AML-193 (cell line): ENCODE results near the gene C3orf70.

Experiments
- DNase-seq, 2 experiments: peaks; one replicate each; lab custom pipeline; 2025; lab: John Stamatoyannopoulos, UW

Gene C3orf70

DNA sequence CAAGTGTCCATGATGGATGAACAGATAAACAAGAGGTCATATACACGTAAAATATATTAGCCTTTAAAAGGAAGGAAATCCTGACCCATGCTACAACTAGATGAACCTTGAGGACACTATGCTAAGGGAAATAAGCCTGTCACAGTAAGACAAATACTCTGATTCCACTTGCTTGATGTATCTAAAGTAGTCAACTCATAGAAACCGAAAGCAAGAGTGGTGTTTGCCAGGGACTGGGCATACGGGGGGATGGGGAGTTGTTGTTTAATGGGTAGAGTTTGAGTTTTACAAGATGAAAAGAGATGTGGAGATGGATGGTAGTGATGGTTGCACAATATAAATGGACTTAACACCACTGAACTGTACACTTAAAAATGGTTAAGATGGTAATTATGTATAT lies 65.4 kb downstream of the C3orf70 start:
- no peak for DNase-seq

DNA sequence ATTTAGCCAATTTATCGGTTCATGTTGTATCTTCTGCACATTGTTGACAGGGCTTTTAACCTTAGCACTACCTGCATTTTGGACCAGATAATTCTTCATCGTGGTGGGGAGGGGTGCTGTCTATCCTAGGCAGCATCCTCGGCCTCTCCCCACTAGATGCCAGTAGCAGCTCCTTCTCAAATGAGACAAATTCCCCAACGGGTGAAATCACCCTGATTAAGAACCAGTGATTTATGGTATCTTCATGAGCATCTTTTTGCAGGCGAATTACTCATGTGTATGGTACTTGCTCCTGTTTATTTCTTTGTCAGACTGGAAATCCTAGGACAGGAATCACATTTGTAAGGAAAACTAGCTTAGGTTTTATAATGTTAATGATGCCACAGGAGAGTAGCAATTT lies 68.0 kb downstream of the C3orf70 start:
- DNase-seq, result no peak

DNA sequence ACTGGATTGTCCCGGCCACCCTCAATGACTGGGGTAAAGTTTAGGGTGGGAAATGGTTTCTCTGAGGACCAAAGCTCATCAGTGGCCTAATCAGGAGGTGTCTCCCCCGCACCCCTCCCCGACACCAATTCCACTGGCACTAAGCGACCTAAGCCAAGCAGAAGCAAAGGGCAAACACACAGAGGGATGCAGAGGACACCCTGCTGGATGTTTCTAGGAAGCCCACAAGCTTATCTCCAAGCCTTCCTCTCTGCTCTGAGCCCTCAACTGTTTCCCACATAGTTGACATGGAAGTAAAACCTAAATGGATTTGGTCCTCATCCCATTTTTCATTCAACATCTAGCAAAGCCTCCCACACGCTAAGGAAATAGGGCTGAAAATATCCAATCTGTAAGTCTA lies 68.5 kb downstream of the C3orf70 start:
- DNase-seq, result no peak

DNA sequence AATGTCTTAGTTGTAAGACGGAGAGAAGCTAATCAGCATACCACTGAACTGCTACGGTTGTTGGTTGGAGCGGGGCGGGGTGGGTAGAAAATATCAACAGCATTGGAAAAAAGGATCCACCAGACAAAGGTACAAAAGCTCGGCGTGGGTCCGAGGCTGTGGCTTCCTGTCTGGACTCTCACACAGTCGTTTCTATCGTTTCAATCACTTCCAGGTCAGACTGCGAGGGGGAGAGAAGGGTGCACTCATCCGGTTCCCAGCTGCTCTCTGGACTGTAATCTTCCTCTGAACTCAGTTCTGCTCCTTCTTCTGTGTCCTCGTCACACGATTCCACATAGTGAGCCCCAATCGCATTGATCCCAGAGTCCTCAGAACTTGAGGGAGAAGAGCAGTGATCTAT lies 70.0 kb downstream of the C3orf70 start:
- DNase-seq, result no peak

DNA sequence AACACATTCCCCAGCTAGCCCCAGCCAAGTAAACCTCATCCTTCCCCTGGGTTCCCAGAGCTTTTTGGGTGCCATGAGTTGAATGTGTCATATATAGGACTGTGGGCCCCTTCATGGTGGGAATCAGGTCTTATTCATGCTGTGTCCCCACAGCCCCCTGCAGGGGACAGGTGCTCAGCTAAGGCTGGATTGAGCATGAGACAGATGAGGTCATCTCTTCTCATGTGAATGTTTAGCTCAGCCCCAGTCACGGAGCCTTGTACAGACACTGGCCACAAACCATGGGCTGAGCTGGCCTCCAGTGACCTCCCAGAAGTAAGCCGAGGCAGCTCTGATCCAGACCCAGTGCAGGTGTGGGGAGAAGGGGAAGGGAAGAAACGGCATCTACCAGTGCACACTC lies 70.7 kb downstream of the C3orf70 start:
- DNase-seq, result no peak

DNA sequence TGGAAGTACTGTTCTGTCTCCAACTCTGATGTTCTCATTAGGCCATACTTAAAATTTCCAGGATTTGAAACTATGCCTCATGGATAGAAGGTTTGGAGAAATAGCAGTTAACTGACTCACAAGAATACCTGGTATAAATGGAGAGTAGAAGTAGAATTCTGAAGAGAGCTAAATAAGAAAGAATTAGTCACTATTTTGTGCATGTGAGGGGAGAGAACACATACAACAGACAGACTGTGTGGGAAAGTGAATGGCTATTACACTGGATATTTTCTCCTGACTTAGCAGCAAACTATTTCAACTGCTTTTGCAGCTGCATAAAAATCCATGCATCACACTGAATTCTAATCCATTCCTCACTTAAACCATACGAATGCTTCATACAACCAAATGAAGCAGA lies 71.3 kb downstream of the C3orf70 start:
- DNase-seq, result no peak

DNA sequence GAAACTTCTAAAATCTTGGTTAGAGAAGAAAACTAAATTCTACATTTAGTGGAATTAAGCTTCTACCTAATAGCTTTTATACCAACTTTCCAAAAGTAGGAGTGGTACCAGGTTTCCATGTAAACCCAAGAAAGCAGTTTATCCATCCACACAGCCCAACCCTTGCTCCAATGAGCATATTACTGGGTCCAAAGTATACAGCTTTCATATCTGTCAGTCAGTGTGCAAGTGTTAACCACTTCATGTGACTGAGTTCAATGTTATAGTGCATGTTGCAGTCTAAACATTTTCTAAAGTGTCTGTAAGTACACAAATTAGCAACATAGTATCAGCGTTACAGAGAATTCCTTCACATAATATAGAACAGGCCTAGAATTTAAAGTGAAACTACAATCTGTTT lies 73.2 kb downstream of the C3orf70 start:
- no peak for DNase-seq

DNA sequence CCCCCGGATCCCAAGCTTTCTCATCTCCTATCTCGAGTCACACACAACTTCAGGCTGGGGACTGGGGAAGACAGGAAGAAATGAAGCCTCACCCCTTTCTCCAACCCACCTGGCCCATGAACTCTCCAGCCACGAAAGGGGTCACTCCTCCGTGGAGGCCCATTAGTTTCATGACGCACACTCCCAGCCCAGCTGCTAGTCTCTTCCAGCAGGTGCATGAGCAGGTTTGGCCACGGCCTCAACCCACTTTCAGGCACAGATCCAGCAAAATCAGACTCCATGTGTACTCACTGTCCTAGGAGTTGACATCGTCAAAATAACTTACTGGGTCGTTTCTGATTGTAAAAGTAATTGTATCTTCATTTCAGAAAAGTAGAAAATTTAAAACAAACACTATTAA lies 76.6 kb downstream of the C3orf70 start:
- DNase-seq, result no peak

DNA sequence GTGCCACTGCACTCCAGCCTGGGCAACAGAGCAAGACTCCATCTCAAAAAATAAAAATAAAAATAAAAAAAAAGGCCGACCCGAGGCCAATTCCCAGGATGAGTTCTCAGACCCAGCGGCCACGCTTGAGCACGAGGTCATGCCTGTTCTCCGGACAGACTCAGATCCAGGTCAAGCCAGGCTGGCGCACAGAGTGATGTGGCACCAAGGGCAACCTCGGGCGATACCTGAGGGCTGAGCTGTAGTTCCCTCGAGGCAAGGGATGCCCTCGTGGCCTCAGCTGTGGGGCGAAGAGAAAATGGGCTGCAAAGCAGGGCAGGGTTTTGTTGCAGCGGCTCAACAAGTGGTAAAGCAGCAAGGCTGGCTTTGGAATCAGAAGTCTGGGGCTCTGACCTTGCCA lies 77.3 kb downstream of the C3orf70 start:
- DNase-seq, result no peak

DNA sequence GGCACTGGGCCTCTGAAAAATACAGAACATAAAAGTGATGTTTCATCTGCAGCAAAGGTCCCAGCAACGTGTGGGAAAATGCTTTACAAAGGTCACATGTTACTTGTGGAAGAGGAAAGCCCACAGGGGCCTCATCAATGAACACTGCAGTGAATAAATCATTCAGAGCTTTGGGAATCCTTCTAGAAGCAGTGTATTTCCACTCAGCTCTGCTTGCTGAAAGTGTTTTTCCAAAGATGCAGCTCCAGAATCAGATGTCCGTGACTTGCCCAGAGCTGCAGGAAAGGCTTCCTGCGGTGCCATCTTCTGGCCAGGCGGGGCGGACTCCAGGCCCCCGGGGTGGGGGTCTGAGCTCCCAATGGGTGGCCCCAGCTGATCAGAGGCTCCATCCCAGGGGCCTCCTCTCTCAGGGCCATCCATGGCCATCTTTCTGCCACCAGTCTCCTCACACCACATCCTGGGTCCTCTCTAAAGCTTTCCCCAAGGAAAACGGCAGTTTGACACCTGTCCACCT lies 81.5 kb downstream of the C3orf70 start:
- no peak for DNase-seq

DNA sequence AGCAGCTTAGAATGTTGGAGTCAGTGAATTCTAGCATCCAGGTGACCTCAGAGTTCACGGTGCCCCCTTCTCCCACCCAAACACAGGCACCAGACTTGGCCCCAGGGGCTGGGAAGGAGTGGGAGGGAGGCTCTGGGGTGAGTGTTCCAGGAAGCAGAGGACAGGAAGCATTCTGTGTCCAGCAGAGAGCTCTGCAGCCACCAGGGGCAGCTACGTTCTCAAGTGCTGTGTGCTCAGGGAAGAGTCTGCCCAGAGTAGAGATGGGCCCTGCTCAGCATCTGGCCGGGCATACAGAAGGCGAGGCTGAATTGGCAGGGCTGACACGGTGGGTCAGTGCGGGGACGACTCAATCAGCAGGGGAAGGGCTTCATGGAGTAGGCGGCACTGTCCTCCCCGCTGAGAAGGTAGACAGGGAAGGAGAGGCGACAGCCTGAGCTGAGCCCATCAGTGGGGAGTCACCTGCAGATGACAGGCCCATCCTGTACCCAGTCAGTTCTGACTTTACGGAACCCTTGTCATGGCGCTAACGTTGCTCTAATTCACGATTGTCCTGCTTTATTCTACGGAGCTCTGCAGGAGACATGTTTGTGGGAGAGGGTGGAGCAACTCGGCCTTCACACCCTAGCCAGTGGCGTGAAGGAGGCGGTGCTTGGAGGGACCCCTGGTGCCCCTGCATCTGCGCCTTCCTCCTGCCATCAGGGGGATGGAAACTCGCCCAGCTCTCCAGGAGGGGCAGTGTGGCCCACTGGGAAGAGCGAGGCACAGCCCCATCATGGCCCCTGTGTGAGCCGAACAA lies 82.2 kb downstream of the C3orf70 start:
- DNase-seq, result no peak

DNA sequence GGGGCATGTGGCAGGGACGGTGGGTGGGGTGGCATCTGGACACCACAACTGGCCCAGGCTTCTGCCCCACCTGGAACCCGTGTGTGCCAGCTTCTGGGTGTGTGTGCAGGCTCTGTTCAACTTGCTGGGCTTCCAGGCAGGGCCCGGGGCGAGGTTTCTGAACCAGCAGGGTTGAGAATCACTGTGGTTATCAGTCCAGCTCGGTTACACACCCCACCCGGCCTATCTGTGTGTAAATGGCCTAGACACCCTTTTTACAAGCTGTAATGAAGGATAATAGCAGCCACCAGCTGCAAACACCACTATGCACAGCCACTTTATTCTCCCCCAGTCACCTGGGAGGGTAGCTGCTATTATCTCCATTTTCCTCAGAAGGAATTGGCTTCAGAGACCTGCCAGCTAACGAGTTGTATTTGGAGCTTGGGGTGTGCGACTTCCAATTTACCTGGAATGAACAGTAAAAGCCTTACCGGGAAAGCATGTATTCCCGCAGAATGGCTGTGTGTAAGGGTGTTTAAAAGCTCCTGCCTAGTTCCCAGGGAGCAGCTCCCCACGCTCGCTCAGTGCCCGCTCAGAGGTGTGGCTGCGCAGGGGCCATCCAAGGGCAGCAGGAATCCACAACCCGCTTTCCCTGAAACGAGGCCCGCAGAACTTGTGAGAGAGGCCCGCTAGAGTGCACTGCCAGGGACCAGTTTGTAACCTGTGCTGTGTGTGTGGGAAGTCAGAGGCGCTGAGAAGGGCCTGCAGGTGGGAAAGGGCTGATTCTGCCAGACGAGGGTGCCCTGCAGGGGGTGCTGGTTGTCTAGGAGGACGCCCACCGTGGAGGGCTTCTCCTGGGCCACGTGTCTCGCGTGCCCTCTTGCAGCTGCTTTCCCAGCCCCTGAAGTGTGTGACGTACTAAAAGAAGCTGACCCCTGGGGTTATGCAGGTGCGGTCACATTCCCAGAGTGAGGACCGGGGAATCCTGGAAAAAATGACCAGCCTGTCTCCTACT lies 83.5 kb downstream of the C3orf70 start:
- no peak for DNase-seq

DNA sequence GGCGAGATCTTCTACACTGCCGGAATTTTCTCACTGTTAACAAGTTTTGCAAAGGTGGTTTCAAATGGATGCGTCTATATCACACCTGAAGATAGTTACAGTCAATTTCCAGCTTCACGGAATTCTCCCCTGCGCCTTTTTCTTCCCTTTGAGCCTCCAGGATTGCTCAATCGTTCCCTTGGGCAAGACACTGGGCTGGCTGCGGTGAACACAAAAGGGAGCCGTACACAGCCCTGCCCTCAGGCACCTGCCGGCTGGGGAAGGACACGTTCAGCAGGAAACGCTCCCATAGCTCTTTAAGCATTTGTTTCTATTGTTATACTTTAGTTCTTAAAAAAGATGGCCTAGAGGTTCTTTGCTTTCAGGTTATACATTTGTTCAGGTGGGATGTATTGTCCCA lies 85.7 kb downstream of the C3orf70 start:
- DNase-seq, result no peak

DNA sequence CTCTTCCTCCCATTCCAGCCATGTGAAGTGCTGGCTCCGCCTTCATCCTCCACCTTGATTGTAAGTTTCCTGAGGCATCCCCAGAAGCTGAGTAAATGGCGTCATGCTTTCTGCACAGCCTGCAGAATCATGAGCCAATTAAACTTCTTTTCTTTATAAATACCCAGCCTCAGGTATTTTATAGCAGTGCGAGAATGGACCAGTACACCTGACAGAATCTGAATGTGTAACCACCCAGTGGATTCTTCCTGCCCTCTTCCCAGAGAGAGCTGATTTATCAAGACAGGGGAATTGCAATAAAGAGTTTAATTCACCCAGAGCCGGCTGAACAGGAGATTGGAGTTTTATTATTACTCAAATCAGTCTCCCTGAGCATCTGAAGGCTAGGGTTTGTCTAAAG lies 86.6 kb downstream of the C3orf70 start:
- DNase-seq, result no peak

DNA sequence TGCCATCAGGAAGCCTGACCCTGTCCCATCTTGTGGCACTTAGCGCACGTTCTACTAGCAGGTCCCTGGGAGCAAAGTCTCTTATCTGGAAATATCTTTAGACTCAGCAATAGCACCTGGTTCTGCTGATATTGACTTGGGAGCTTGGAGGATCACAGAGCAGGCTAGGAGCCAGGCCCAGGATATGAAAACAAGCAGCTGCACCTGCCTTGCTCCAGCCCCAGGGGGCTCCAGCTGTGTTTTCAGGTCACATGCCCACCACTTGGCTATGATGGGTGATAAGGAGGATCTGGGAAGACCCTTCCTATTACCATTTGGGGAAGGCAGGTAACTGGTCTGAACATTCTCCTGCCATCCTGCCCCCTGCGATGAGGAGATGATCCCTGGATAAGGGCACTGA lies 87.8 kb downstream of the C3orf70 start:
- no peak for DNase-seq

DNA sequence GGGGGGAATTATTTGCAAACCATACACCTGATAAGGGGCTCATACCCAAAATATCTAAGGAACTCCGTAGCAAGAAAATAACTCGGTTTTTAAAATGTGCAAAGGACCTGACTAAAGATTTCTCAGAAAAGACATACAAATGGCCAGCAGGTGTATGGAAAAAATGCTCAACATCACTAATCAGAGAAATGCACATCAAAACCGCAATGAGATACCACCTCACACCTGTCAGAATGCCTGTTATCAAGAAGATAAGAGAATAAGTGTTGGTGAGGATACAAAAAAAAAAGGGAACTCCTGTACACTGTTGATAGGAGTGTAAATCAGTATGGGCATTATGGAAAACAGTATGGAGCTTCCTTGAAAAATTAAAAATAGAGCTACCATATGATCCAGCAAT lies 89.4 kb downstream of the C3orf70 start:
- no peak for DNase-seq

DNA sequence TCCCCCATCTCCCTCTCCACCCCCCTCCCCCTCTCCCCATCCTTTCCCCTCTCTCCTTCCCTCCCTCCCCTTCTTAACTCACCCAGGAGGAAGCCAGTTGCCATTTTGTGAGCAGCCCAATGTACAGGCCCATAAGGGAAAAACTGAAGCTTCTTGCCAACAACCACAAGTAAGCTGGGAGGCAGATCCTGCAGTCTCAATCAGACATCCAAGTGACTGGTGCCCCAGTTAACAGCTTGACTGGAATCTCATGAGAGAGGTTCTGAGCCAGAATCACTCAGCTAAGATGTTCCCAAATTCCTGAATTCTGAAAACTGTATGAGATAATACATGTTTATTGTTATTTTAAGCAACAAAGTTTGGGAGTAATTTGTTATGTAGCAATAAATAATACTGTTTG lies 90.7 kb downstream of the C3orf70 start:
- DNase-seq, result no peak

DNA sequence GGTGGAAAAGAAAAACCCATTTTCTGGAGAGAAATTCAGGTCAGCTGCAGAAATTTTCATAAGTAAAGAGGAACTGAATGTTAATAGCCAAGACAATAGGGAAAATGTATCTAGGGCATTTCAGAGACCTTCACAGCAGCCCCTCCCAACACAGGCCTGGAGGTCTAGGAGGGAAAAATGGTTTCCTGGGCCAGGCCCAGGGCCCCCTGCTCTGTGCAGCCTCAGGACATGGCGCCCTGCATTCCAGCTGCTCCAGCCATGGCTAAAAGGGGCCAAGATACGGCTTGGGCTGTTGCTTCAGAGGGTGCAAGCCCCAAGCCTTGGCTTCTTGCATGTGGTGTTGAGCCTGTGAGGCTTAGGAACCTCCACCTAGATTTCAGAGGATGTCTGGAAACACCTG lies 92.2 kb downstream of the C3orf70 start:
- no peak for DNase-seq

DNA sequence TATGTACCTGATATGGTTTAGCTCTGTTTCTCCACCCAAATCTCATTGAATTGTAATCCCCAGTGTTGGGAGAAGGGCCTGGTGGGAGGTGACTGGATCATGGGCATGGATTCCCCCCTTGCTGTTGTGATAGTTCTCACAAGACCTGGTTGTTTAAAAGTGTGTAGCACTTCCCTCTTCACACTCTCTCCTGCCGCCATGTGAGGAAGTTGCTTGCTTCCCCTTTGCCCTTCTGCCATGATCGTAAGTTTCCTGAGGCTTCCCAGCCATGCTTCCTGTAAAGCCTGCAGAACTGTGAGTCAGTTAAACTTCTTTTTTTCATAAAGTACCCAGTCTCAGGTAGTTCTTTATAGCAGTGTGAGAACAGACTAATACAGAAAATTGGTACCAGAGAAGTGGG lies 93.1 kb downstream of the C3orf70 start:
- peak; percentile 5 to 20 for DNase-seq

DNA sequence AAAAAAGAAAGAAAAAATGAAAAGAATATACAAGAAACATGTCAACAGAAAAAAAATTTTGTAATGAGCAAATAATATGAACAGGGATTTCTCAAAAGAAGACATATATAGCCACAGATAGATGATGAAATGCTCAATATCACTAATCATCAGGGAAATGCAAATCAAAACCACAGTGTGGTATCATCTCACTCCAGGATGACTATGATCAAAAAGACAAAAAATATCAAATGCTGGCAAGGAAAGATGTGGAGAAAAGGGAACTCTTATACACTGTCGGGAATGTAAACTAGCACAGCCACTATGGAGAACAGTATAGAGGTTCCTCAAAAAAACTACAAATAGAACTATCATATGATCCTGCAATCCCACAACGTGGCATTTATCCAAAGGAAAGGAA lies 94.1 kb downstream of the C3orf70 start:
- DNase-seq, result no peak

DNA sequence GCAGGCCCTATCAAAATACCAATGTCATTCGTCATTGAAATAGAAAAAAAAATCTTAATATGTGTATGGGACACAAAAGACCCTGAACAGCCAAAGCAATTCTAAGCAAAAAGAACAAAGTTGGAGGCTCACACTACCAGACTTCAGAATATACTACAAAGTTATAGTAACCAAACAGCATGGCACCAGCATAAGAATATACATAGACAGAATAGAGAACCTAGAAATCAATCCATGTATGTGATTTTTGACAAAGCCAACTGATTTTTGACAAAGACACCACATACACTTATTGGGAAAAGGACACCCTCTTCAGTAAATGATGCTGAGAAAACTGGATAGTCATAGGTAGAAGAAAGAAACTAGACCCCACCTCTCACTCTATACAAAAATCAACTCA lies 95.0 kb downstream of the C3orf70 start:
- DNase-seq, result no peak

DNA sequence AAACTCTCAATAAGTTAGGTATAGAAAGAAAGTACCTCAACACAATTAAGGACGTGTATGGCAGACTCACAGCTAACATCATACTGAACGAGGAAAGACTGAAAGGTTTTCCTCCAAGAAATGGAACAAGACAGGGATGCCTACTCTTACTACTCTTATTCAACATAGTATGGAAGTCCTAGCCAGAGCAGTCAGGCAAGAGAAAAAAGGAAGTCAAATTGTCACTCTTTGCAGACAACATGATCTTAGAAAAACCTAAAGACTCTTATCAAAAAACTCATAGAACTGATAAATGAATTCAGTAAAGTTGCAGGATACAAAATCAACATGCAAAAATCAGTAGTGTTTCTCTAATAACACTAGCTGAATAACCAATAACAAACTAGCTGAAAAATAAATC lies 96.0 kb downstream of the C3orf70 start:
- DNase-seq, result peak; percentile 35 to 36

DNA sequence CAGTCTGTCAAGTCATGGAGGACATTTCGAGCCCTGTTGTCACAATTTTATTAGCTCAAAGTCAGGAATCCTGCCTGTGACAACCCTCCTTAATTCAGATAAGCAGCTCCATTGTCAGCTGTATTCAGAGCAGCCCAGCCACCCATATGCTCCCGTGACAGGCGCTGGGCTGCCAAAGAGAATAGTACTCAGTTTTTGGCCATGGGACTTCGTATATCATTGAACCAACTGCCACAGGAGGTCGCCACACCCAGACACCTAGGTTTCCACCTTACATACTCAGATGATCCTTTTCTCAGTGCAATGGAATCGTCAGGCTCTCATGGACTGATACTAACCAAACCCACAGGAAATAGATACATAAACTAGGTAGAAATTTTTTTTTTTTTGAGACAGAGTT lies 100.2 kb downstream of the C3orf70 start:
- no peak for DNase-seq
